ENCODE data around the gene GRM8. TPM values are rescaled to one million over a fixed set of nuclear protein-coding genes. Genes with fewer than 3 reads are reported as not detected.

The GRM8 gene
- total RNA-seq (2021) = 1.2 and 1.8 TPM in 2 replicates
- long read RNA-seq, partial matches to known transcripts = 6 of 8 reads
- long read RNA-seq, other reads (novel, unspliced or antisense) = 2 of 8 reads

DNA sequence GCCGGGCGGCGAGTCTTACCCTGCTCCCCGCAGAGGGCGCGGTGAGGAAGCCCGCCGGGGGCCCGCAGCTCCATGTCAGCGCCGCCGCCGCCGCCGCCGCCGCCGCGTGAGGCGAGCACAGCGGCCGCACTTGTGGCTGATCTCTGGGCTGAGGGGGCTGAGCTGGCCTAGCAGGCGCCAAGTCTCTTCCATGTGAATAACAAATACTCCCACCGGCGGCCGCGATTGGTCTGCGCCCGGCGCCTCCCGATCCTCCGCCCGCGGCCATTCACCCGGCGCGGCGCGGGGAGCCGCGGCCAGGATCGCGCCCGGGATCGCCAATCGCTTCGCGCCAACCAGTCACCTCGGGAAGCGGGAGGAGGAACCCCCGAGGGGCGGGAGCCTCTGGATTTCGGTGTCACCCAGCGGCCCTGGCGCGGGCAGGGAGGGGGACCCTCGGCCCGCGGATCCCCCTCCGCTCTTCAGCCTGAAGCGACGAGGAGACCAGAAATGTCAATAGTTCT, at the start of gene GRM8:
Gene GRM8, minus strand, starts transcription at position 164 of the 503 bp plus-strand sequence.
- H3K4ac ChIP-seq (ENCODE audit: low read depth, low read length) = no peak within 1 kb of the TSS
- no peak within 1 kb of the TSS for H4K91ac ChIP-seq (ENCODE audit: insufficient read length, low read depth, low read length)
- peak within 1 kb of the TSS; percentile 77 to 90 for H3K4me3 Mint-ChIP-seq
- H3K27ac Mint-ChIP-seq = no peak within 1 kb of the TSS; a peak in 1 of 7 replicates
- H3K18ac ChIP-seq (ENCODE audit: insufficient read length, low read depth, low read length) = peak within 1 kb of the TSS; percentile 91
- peaks cover 10 to 18% of the 10 kb centered on the region in 2 experiments for H3K4me1 Mint-ChIP-seq
- no peaks in the 10 kb centered on the region for H4K20me1 ChIP-seq (ENCODE audit: control insufficient read depth, insufficient read depth, insufficient read length)
- H3K79me2 ChIP-seq (ENCODE audit: insufficient read depth, low read length) = no peaks in the 10 kb centered on the region
- peaks cover 24% of the 10 kb centered on the region for H3K23me2 ChIP-seq (ENCODE audit: insufficient read length, low read depth, low read length, poor library complexity, severe bottlenecking)
- no peaks in the 10 kb centered on the region for H3K9me3 ChIP-seq (ENCODE audit: control insufficient read depth, low read depth, low read length)
- H3K56ac ChIP-seq (ENCODE audit: insufficient read length, low read depth, low read length) = no peak within 1 kb of the TSS
- H4K5ac ChIP-seq (ENCODE audit: insufficient read length, low read depth, low read length) = no peak within 1 kb of the TSS
- no peak within 1 kb of the TSS for H2BK12ac ChIP-seq (ENCODE audit: insufficient read length, low read depth, low read length)
- 0 out of 5 replicates have a peak, but pooled peaks cover 0 to 2% of the 10 kb centered on the region in 2 experiments for H3K9me3 Mint-ChIP-seq
- no peaks in the 10 kb centered on the region; a peak in 1 of 7 replicates for H3K36me3 Mint-ChIP-seq (ENCODE audit: insufficient read depth in 1 of 3, low read depth in 3 of 3)
- no peak within 1 kb of the TSS for H2BK120ac ChIP-seq (ENCODE audit: low read depth, low read length, poor library complexity, severe bottlenecking)
- H3T11ph ChIP-seq (ENCODE audit: low read length) = no peak within 1 kb of the TSS
- H3K9ac ChIP-seq (ENCODE audit: extremely low read depth, insufficient read length, low read length) = peak within 1 kb of the TSS; percentile 33
- no peak within 1 kb of the TSS for H4K8ac ChIP-seq (replicated peaks; ENCODE audit: insufficient read length, low read depth, low read length)
- TF ChIP-seq, protein P1, sequence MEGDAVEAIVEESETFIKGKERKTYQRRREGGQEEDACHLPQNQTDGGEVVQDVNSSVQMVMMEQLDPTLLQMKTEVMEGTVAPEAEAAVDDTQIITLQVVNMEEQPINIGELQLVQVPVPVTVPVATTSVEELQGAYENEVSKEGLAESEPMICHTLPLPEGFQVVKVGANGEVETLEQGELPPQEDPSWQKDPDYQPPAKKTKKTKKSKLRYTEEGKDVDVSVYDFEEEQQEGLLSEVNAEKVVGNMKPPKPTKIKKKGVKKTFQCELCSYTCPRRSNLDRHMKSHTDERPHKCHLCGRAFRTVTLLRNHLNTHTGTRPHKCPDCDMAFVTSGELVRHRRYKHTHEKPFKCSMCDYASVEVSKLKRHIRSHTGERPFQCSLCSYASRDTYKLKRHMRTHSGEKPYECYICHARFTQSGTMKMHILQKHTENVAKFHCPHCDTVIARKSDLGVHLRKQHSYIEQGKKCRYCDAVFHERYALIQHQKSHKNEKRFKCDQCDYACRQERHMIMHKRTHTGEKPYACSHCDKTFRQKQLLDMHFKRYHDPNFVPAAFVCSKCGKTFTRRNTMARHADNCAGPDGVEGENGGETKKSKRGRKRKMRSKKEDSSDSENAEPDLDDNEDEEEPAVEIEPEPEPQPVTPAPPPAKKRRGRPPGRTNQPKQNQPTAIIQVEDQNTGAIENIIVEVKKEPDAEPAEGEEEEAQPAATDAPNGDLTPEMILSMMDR (conservative IDR thresholded peaks at IDR 0.05) = no peak
- peaks cover 89% of the 10 kb centered on the region for H3K27me3 Mint-ChIP-seq (ENCODE audit: low read depth)
- no peak within 1 kb of the TSS for H3K27ac ChIP-seq (ENCODE audit: insufficient read length, low read depth, low read length)
- peaks cover 45% of the 10 kb centered on the region for H3K27me3 ChIP-seq (ENCODE audit: insufficient read depth, low read length)
- H3K4me2 ChIP-seq (ENCODE audit: insufficient read depth, insufficient read length, low read length) = peak within 1 kb of the TSS; percentile 82
- H2BK15ac ChIP-seq (ENCODE audit: low read depth, low read length) = no peak within 1 kb of the TSS
- H2BK20ac ChIP-seq (ENCODE audit: low read depth, low read length, poor library complexity, severe bottlenecking) = no peak within 1 kb of the TSS
- H3K14ac ChIP-seq (ENCODE audit: insufficient read depth, low read length) = peak within 1 kb of the TSS; percentile 84
- peak; percentile 89 for DNase-seq
- no peaks in the 10 kb centered on the region for H3K4me1 ChIP-seq (ENCODE audit: insufficient read depth, low read length)
- H2AK5ac ChIP-seq (ENCODE audit: insufficient read length, low read length) = no peak within 1 kb of the TSS
- no peak within 1 kb of the TSS for H2AFZ ChIP-seq (ENCODE audit: low read length)
- no peaks in the 10 kb centered on the region for H3K79me1 ChIP-seq (ENCODE audit: insufficient read depth, low read depth, low read length, poor library complexity, severe bottlenecking)
- WGBS (ENCODE audit: extremely low coverage, insufficient read length, low lambda C conversion rate) = no CpG with 5 or more reads among the region's 62 CpGs
- H3K23ac ChIP-seq (ENCODE audit: insufficient read length, low read depth, low read length) = no peak within 1 kb of the TSS
- no peak within 1 kb of the TSS for H2BK5ac ChIP-seq (ENCODE audit: insufficient read length, low read length)

Measured in H9 (cell line).